B cell (primary cell): ENCODE measurements around the gene OR4K14.

Experiments
- EZH2 ChIP-seq: IDR thresholded peaks from 2 replicates; pipeline ENCODE4 v1.6.1; 2012; ENCODE audit warnings: borderline replicate concordance, low read depth, mild to moderate bottlenecking, moderate library complexity, low read length; ENCODE audit not compliant: insufficient read depth, poor library complexity, severe bottlenecking
- TF ChIP-seq, protein P1 (sequence below): fragments of 200-600 bp; IDR thresholded peaks from one replicate; pipeline ENCODE4 v1.8.0; 2022; ENCODE audit warnings: antibody characterized with exemption, mild to moderate bottlenecking

DNA sequence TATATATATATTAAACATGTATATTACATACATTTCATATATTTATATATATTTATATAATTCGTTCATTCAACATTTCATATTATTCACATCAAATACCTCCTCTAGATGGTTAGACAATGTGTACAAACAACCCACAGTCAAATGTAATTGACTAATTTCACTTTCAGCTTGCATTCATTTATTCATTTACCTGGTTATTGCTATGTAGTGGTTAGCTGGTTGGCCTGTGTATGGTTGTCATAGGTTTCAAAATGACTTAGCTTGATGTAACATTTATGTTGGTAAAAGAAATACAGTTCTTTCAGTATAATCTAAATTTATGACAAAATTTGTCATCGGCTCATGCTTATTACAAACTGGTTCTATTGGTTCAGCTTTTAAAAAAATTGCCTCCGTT is 16.3 kb upstream of the OR4K14 start:
- TF ChIP-seq, protein P1, sequence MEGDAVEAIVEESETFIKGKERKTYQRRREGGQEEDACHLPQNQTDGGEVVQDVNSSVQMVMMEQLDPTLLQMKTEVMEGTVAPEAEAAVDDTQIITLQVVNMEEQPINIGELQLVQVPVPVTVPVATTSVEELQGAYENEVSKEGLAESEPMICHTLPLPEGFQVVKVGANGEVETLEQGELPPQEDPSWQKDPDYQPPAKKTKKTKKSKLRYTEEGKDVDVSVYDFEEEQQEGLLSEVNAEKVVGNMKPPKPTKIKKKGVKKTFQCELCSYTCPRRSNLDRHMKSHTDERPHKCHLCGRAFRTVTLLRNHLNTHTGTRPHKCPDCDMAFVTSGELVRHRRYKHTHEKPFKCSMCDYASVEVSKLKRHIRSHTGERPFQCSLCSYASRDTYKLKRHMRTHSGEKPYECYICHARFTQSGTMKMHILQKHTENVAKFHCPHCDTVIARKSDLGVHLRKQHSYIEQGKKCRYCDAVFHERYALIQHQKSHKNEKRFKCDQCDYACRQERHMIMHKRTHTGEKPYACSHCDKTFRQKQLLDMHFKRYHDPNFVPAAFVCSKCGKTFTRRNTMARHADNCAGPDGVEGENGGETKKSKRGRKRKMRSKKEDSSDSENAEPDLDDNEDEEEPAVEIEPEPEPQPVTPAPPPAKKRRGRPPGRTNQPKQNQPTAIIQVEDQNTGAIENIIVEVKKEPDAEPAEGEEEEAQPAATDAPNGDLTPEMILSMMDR, result no peak
- no peak for TF ChIP-seq EZH2
